SK-N-MC (cell line): ENCODE results near the gene KLF3.

ENCODE experiments used
- DNase-seq: peaks from one replicate; pipeline ENCODE4 v3.0.0-alpha.2; 2011; ENCODE audit warnings: low read depth, low spot score
- H3K27ac ChIP-seq: fragments of 200-600 bp; sonication (generic); 2 replicates; pipeline ENCODE4 v1.5.1; 2016; ENCODE audit warnings: mixed run types
- H3K36me3 ChIP-seq: fragments of 200-600 bp; sonication (generic); 2 replicates; pipeline ENCODE4 v1.6.1; 2017; ENCODE audit warnings: antibody characterized with exemption, low read length, mixed read lengths; ENCODE audit not compliant: insufficient read depth
- H3K4me3 ChIP-seq: fragments of 200-600 bp; sonication (generic); 2 replicates; pipeline ENCODE4 v1.5.1; 2016
- H3K9ac ChIP-seq: fragments of 200-600 bp; sonication (generic); 2 replicates; pipeline ENCODE4 v1.8.0; 2017; ENCODE audit warnings: mixed run types, mixed read lengths; ENCODE audit not compliant: insufficient read length
- H3K9me3 ChIP-seq: fragments of 200-600 bp; sonication (generic); 2 replicates; pipeline ENCODE4 v1.6.1; 2017; ENCODE audit warnings: low read depth, mild to moderate bottlenecking, antibody characterized with exemption, low read length, moderate library complexity, mixed read lengths
- EZH2 ChIP-seq: fragments of 200-600 bp; sonication (generic); IDR thresholded peaks from one replicate; pipeline ENCODE4 v1.6.1; 2017; ENCODE audit warnings: antibody characterized with exemption
- FOXP2 ChIP-seq: optimal IDR thresholded peaks from 2 replicates; pipeline ENCODE3; 2011; ENCODE audit warnings: mild to moderate bottlenecking, moderate library complexity; ENCODE audit not compliant: insufficient read depth; ENCODE audit errors: extremely low read length, control extremely low read depth
- POLR2AphosphoS5 ChIP-seq: IDR thresholded peaks from 2 replicates; pipeline ENCODE4 v1.6.1; 2012; ENCODE audit warnings: mild to moderate bottlenecking, low read depth, low read length, borderline replicate concordance

KLF3 gene

GRCh38 chr4:38644201-38644600 lies 19.8 kb upstream of the KLF3 start:
- H3K4me3 ChIP-seq = no peak overlapping the region
- H3K36me3 ChIP-seq = no peaks in the 10 kb centered on the region
- H3K27ac ChIP-seq = no peak overlapping the region
- no peaks in the 10 kb centered on the region for H3K9me3 ChIP-seq
- DNase-seq = no peak
- no peak for TF ChIP-seq POLR2AphosphoS5
- no peak overlapping the region for H3K9ac ChIP-seq

GRCh38 chr4:38647101-38647819 lies 16.7 kb upstream of the KLF3 start:
- no peaks in the 10 kb centered on the region for H3K36me3 ChIP-seq
- H3K9me3 ChIP-seq = no peaks in the 10 kb centered on the region
- TF ChIP-seq POLR2AphosphoS5 (no peak), FOXP2 (no peak), EZH2 (no peak)
- no peak for DNase-seq
- no peak overlapping the region for H3K27ac ChIP-seq
- H3K9ac ChIP-seq = no peak overlapping the region
- no peak overlapping the region for H3K4me3 ChIP-seq

GRCh38 chr4:38650133-38650532 lies 13.9 kb upstream of the KLF3 start:
- no peaks in the 10 kb centered on the region for H3K36me3 ChIP-seq
- H3K9me3 ChIP-seq = no peaks in the 10 kb centered on the region
- H3K4me3 ChIP-seq = no peak overlapping the region

GRCh38 chr4:38654273-38654672 lies 9.7 kb upstream of the KLF3 start:
- no peak for DNase-seq
- Histone ChIP-seq H3K4me3 (no peak overlapping the region), H3K36me3 (no peaks in the 10 kb centered on the region), H3K27ac (no peak overlapping the region), H3K9ac (no peak overlapping the region), H3K9me3 (no peaks in the 10 kb centered on the region)
- no peak for TF ChIP-seq POLR2AphosphoS5
- TF ChIP-seq FOXP2 = no peak
- no peak for TF ChIP-seq EZH2

More at GRCh38 chr4:38650133-38650532, 13.9 kb upstream of the KLF3 start:
- Histone ChIP-seq H3K27ac (no peak overlapping the region), H3K9ac (no peak overlapping the region)
- no peak for DNase-seq
- no peak for TF ChIP-seq FOXP2

- DNase-seq = no peak
- no peaks in the 10 kb centered on the region for H3K36me3 ChIP-seq
- no peak overlapping the region for H3K9ac ChIP-seq
- H3K4me3 ChIP-seq = no peak overlapping the region
- no peak overlapping the region for H3K27ac ChIP-seq
- TF ChIP-seq FOXP2 (no peak), EZH2 (no peak), POLR2AphosphoS5 (no peak)
- no peaks in the 10 kb centered on the region for H3K9me3 ChIP-seq
These were observed 7.9 kb upstream of the KLF3 start for GRCh38 chr4:38656111-38656510.

GRCh38 chr4:38659346-38659745 lies 4.7 kb upstream of the KLF3 start:
- no peak for TF ChIP-seq POLR2AphosphoS5
- no peak for TF ChIP-seq EZH2
- TF ChIP-seq FOXP2 = no peak
- H3K9ac ChIP-seq = no peak overlapping the region
- DNase-seq = no peak
- no peaks in the 10 kb centered on the region for H3K9me3 ChIP-seq
- no peak overlapping the region for H3K27ac ChIP-seq
- no peak overlapping the region for H3K4me3 ChIP-seq
- H3K36me3 ChIP-seq = no peaks in the 10 kb centered on the region

GRCh38 chr4:38660838-38661237 lies 3.2 kb upstream of the KLF3 start:
- no peaks in the 10 kb centered on the region for H3K9me3 ChIP-seq
- no peak overlapping the region for H3K9ac ChIP-seq
- no peaks in the 10 kb centered on the region for H3K36me3 ChIP-seq
- no peak for DNase-seq
- H3K4me3 ChIP-seq = no peak overlapping the region
- H3K27ac ChIP-seq = no peak overlapping the region
- TF ChIP-seq EZH2 = no peak
- TF ChIP-seq FOXP2 = no peak
- TF ChIP-seq POLR2AphosphoS5 = no peak

GRCh38 chr4:38661371-38661770 lies 2.6 kb upstream of the KLF3 start:
- Histone ChIP-seq H3K9ac (no peak overlapping the region), H3K27ac (no peak overlapping the region), H3K9me3 (no peaks in the 10 kb centered on the region), H3K4me3 (no peak overlapping the region), H3K36me3 (no peaks in the 10 kb centered on the region)
- DNase-seq = no peak
- no peak for TF ChIP-seq FOXP2
- TF ChIP-seq EZH2 = no peak
- TF ChIP-seq POLR2AphosphoS5 = no peak

GRCh38 chr4:38662522-38663089 lies 1.4 kb upstream of the KLF3 start:
- Histone ChIP-seq H3K9ac (peak overlapping the region; percentile 32), H3K4me3 (peak overlapping the region; percentile 66), H3K9me3 (no peaks in the 10 kb centered on the region), H3K36me3 (no peaks in the 10 kb centered on the region), H3K27ac (no peak overlapping the region)
- no peak for TF ChIP-seq EZH2
- no peak for DNase-seq
